GM12891 (cell line): Measurements from ENCODE around the gene LGALS14.

Source experiments
- POLR2A ChIP-seq: IDR thresholded peaks from 2 replicates; pipeline ENCODE4 v1.6.1; 2011; ENCODE audit warnings: low read depth, low read length, control low read depth
- POLR2AphosphoS5 ChIP-seq: IDR thresholded peaks from 2 replicates; pipeline ENCODE4 v1.6.1; 2011; ENCODE audit warnings: low read depth, low read length, control low read depth
- POU2F2 ChIP-seq: IDR thresholded peaks from 2 replicates; pipeline ENCODE4 v1.6.1; 2011; ENCODE audit warnings: low read depth, mild to moderate bottlenecking, control low read depth, low read length, moderate library complexity
- SPI1 ChIP-seq: IDR thresholded peaks from 2 replicates; pipeline ENCODE4 v1.6.1; 2011; ENCODE audit warnings: low read depth, low read length, control low read depth
- TAF1 ChIP-seq: IDR thresholded peaks from 2 replicates; pipeline ENCODE4 v1.6.1; 2011; ENCODE audit warnings: low read depth, low read length, control low read depth

DNA sequence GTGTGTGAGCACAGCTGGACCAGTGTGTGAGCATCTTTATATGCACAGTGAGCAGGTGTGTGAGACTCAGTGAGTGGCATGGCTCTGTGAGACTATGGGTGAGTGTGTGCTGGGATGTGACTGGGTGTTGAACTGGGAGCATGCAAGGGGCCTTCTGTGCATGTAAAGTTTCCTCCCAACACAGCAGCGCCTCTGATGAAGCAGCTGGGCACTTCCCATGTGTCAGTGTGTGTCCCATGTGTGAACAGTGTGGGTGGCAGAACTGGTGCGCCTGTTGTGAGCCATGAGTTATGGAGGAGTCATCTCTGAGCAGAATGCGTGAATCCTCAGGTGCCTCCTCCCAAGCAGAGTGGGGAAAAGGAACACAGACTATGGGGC is 24.5 kb upstream of the LGALS14 start:
- TF ChIP-seq POLR2A (0 out of 2 replicates have a peak, but pooled peaks have one; percentile 13), POLR2AphosphoS5 (no peak), TAF1 (no peak), POU2F2 (no peak), SPI1 (no peak)
